Adrenal gland (tissue), 12 donors: Measurements from ENCODE around the gene IDH3G. TPM values are rescaled to one million over a fixed set of nuclear protein-coding genes. Genes with fewer than 3 reads are reported as not detected.

Source experiments
- DNase-seq, 7 donors: peaks; one replicate each; pipeline ENCODE4 v3.0.0-alpha.2; 2019 to 2020
- H3K27ac ChIP-seq, 5 donors: fragments of 200-600 bp; sonication (generic) in 4 of 5; 1 replicate in 3 of 5; 2 replicates in 2 of 5; pipeline versions ENCODE4 v1.5.1 to v1.8.0; 2016 to 2020; ENCODE audit warnings: mild to moderate bottlenecking in 1 of 5
- H3K27me3 ChIP-seq: fragments of 200-600 bp; 2 replicates; pipeline ENCODE4 v1.8.0; 2021
- H3K36me3 ChIP-seq, 2 donors: fragments of 200-600 bp; replicated peaks in 1 of 2; 1 replicate in 1 of 2; 2 replicates in 1 of 2; pipeline versions ENCODE4 v1.5.1 to v1.8.0; 2018 to 2022
- H3K4me1 ChIP-seq, 2 donors: fragments of 200-600 bp; replicated peaks in 1 of 2; 1 replicate in 1 of 2; 2 replicates in 1 of 2; pipeline versions ENCODE4 v1.5.1 to v1.8.0; 2018 to 2021
- H3K4me3 ChIP-seq, 4 donors: fragments of 200-600 bp; sonication (generic) in 3 of 4; one replicate each; pipeline ENCODE4 v1.5.1; 2016 to 2018
- H3K9me3 ChIP-seq, 3 donors: fragments of 200-600 bp; sonication (generic) in 1 of 3; replicated peaks in 1 of 3; 1 replicate in 2 of 3; 2 replicates in 1 of 3; pipeline versions ENCODE4 v1.5.1 to v1.8.0; 2016 to 2021
- POLR2A ChIP-seq, 2 donors: fragments of 450-650 bp; IDR thresholded peaks; one replicate each; pipeline ENCODE4 v1.6.1; 2017; ENCODE audit warnings: antibody characterized with exemption in 2 of 2, mild to moderate bottlenecking in 2 of 2, moderate library complexity in 1 of 2
- WGBS, 4 donors: extraction: QIAGEN DNeasy Blood & Tissue Kit in 2 of 4; methylation state at CpG; one replicate each; pipeline versions ENCODE4 v1.1.5 to v1.1.7; 2013 to 2017; 5-methylcytosine and 5-hydroxymethylcytosine counted together
- intact Hi-C, 2 donors: fragments of 100-400 bp; cut with DNase I; formaldehyde crosslinking; loops; one replicate each; pipeline versions ENCODE4 v1.14.1 to v1.15.0; 2022 to 2023
- polyA plus RNA-seq, 3 donors: library from polyadenylated mRNA; stranded (reverse); fragments of 200-250 nt in 2 of 3; fragments of 350-450 nt in 1 of 3; fragmentation: Illumina TruSeq in 1 of 3; extraction: RNeasy Lipid Tissue Mini Kit (QIAGEN cat#74804) in 1 of 3; gene quantifications; one replicate each; pipeline ENCODE4 v1.2.3, GENCODE V29; 2013 to 2014
- total RNA-seq, 9 donors: library from RNA; depleted of rRNA in 4 of 9; stranded (reverse); fragments of >200 nt in 4 of 9; fragments of 120-200 nt in 1 of 9; fragmentation: NEBNext Ultra II Directional in 1 of 9; extraction: Animal tissue kit (Norgen Biotek cat#: 25700) in 1 of 9; gene quantifications; one replicate each; pipeline versions ENCODE4 v1.1.0 to v1.2.4, GENCODE V29; 2013 to 2023
- TF ChIP-seq, protein P1 (sequence below), 6 experiments: fragments of 450-650 bp in 4 of 6; fragments of 200-600 bp in 2 of 6; sonication (generic) in 1 of 6; IDR thresholded peaks; 1 replicate in 5 of 6; 2 replicates in 1 of 6; pipeline versions ENCODE4 v1.5.1 to v1.8.0; 2016 to 2021; ENCODE audit warnings: antibody characterized with exemption in 6 of 6, mild to moderate bottlenecking in 2 of 6, moderate library complexity in 1 of 6
- donor health status: healthy with polysubstance abuse.
- donor health status: Bipolar disorder and iron deficiency.
- donor health status: DM: yes; HTN: yes; CAD: no.
- donor health status: DM: no; HTN: no; CAD: no.
- donor health status: DM: no; HTN: no; CAD: no.
- donor health status: DM: yes; HTN: yes; CAD: no.

Gene IDH3G
- total and polyA plus RNA-seq, 12 donors, result 68.4 to 144 (median 85.2) TPM

DNA sequence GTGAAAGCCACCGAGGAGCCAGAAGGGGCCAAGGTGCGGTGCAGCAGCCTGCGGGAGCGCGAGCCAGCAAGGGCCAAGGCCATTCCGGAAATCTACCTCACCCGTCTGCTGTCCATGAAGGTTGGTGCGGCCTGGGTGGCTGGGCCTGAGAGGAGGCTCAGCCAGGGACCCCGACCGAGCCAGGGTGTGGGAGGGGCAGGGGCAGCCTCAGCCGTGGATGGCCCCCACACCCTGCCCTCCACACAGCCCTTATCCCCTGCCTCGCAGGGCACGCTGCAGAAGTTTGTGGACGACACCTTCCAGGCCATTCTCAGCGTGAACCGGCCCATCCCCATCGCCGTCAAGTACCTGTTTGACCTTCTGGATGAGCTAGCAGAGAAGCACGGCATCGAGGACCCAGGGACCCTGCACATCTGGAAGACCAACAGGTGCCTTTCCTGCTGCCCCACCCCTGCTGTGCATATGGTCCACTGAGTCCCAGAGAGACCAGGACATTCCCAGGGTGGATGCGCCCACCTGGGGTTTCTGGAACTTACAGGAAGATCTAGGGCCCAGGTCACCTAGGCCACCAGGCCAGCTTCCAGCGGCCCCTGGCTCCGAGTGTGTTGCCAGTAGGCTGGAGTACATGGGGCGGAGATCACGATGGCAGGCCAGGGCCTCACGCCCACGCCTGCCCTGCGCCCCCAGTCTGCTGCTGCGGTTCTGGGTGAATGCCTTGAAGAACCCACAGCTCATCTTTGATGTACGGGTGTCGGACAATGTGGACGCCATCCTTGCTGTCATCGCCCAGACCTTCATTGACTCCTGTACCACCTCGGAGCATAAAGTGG is 16.7 kb downstream of the IDH3G start:
- TF ChIP-seq POLR2A (IDR thresholded peaks at IDR 0.05), result no peak
- TF ChIP-seq, protein P1, sequence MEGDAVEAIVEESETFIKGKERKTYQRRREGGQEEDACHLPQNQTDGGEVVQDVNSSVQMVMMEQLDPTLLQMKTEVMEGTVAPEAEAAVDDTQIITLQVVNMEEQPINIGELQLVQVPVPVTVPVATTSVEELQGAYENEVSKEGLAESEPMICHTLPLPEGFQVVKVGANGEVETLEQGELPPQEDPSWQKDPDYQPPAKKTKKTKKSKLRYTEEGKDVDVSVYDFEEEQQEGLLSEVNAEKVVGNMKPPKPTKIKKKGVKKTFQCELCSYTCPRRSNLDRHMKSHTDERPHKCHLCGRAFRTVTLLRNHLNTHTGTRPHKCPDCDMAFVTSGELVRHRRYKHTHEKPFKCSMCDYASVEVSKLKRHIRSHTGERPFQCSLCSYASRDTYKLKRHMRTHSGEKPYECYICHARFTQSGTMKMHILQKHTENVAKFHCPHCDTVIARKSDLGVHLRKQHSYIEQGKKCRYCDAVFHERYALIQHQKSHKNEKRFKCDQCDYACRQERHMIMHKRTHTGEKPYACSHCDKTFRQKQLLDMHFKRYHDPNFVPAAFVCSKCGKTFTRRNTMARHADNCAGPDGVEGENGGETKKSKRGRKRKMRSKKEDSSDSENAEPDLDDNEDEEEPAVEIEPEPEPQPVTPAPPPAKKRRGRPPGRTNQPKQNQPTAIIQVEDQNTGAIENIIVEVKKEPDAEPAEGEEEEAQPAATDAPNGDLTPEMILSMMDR (IDR thresholded peaks at IDR 0.05), result no peak
- Histone ChIP-seq H3K36me3 (peaks cover 0 to 6% of the 10 kb centered on the region in 2 donors), H3K27me3 (no peaks in the 10 kb centered on the region), H3K4me1 (peaks cover 0 to 5% of the 10 kb centered on the region in 2 donors), H3K9me3 (no peaks in the 10 kb centered on the region), H3K4me3 (no peak overlapping the region), H3K27ac (no peak overlapping the region)
- intact Hi-C loops, result no loop called here
- WGBS, 4 donors, result 88 to 92% (median 89%) methylated on average over 7 to 34 of the region's 34 CpGs
- DNase-seq, result no peak

DNA sequence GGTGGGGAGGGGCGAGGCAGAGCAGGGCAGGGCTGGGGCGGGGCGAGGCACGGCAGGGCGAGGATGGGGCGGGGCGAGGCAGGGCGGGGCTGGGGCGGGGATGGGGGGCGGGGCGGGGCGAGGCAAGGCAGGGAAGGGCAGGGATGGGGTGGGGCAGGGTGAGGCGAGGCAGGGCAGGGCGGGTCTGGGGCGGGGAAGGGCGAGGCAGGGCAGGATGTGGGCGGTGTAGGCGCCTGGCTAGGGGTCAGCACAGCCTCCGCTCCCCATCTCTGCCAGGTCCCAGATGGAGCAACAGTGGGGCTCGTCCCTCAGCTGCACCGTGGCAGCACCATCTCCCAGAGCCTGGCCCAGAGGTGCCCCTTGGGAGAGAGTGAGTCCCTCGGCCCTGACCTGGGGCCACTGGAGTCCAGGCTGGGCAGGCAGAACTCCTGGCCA is 17.5 kb downstream of the IDH3G start:
- no peak overlapping the region for H3K27ac ChIP-seq
- peaks cover 0 to 6% of the 10 kb centered on the region in 2 donors for H3K36me3 ChIP-seq
- no peak for TF ChIP-seq POLR2A (IDR thresholded peaks at IDR 0.05)
- TF ChIP-seq, protein P1 (IDR thresholded peaks at IDR 0.05), result no peak
- no peaks in the 10 kb centered on the region for H3K27me3 ChIP-seq
- intact Hi-C loops, result no loop called here
- H3K9me3 ChIP-seq, result no peaks in the 10 kb centered on the region
- H3K4me3 ChIP-seq, result no peak overlapping the region
- WGBS, 4 donors, result 85 to 91% (median 89%) methylated on average over 4 to 10 of the region's 22 CpGs
- no peak for DNase-seq
- H3K4me1 ChIP-seq, result peaks cover 0 to 5% of the 10 kb centered on the region in 2 donors

DNA sequence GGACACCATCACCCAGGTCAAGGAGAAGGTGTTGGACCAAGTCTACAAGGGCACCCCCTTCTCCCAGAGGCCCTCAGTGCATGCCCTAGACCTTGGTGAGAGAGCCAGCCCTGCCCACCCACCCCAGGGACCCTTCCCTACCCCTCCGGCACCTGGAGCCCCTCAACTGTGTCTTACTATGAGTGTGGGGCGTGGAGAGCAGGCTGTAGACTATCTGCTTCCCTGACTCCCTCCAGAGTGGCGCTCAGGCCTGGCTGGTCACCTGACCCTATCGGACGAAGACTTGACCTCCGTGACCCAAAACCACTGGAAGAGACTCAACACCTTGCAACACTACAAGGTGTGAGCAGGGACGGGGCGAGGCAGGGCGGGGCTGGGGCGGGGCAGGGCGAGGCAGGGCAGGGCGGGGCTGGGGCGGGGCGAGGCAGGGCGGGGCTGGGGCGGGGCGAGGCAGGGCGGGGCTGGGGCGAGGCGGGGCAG is 18.0 kb downstream of the IDH3G start:
- TF ChIP-seq, protein P1 (IDR thresholded peaks at IDR 0.05), result no peak
- TF ChIP-seq POLR2A (IDR thresholded peaks at IDR 0.05), result no peak
- no peak for DNase-seq
- intact Hi-C loops, result no loop called here
- Histone ChIP-seq H3K4me1 (peaks cover 0 to 5% of the 10 kb centered on the region in 2 donors), H3K4me3 (no peak overlapping the region), H3K27me3 (no peaks in the 10 kb centered on the region), H3K27ac (no peak overlapping the region), H3K9me3 (no peaks in the 10 kb centered on the region), H3K36me3 (peaks cover 0 to 10% of the 10 kb centered on the region in 2 donors)
- WGBS, 4 donors, result 84 to 87% (median 86%) methylated on average over 1 to 16 of the region's 20 CpGs; no CpG with 5 or more reads in 1 of the 4 donors

DNA sequence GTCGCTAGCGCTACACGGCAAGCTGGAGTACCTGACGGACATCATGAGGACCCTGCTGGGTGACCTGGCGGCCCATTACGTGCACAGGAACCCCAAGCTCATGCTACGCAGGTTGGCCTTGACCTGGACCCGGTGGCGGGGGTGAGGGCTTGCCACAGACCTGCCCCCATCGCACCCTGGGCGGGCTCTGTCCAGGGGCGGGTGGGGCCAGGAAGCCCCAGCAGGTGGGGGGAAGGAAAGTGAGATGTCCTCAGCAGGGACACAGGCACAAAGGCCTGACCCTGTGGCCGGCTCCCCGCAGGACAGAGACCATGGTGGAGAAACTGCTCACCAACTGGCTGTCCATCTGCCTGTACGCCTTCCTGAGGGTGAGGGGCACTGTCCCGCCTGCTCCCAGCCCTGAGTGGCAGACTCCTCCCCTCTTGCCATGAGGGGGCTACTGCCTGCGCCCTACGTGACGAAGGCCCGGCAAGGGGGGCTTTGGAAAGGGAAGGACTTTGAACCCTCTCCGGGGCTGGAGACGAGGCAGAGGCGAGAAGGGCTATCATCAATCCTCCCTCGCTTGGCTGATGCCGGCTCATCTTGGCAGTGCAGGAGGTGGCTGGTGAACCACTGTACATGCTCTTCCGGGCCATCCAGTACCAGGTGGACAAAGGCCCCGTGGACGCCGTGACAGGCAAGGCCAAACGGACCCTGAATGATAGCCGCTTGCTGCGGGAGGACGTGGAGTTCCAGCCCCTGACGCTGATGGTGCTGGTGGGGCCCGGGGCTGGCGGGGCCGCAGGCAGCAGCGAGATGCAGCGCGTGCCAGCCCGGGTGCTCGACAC is 18.7 kb downstream of the IDH3G start:
- Histone ChIP-seq H3K27me3 (no peaks in the 10 kb centered on the region), H3K9me3 (no peaks in the 10 kb centered on the region), H3K4me3 (no peak overlapping the region), H3K4me1 (peaks cover 0 to 3% of the 10 kb centered on the region in 2 donors), H3K36me3 (peaks cover 0 to 16% of the 10 kb centered on the region in 2 donors), H3K27ac (no peak overlapping the region)
- no peak for DNase-seq
- intact Hi-C loops, result no loop called here
- 93 to 97% (median 94%) methylated on average over 6 to 42 of the region's 42 CpGs; no CpG with 5 or more reads in 1 of the 4 donors for WGBS, 4 donors
- TF ChIP-seq, protein P1 (IDR thresholded peaks at IDR 0.05), result no peak
- no peak for TF ChIP-seq POLR2A (IDR thresholded peaks at IDR 0.05)
